ENCODE data around the gene NGEF. TPM values are rescaled to one million over a fixed set of nuclear protein-coding genes. Genes with fewer than 3 reads are reported as not detected.

NGEF gene
- total and polyA plus RNA-seq, 9 of the 15 experiments (the other 6 are each of a cell fraction or from before 2014, with no cell fraction given): 0.07 to 0.17 (median 0.09) TPM; not detected in 6

GRCh38 chr2:232875256-232876121, 137.6 kb downstream of the NGEF start:
- H3K4me1 ChIP-seq (replicated peaks in 1 of 2; ENCODE audit: control insufficient read depth in 2 of 2, insufficient read depth in 2 of 2, low read length in 2 of 2): peaks cover 2 to 17% of the 10 kb centered on the region in 2 experiments; a peak in 3 of 5 replicates
- ATAC-seq (no peak), FAIRE-seq (no peak), DNase-seq (ENCODE audit: extremely low read depth in 1 of 4, low spot score in 3 of 4) (no peak)
- in situ Hi-C loops (cut with MboI): no loop called here
- 73% methylated on average over 5 of the region's 37 CpGs for WGBS (ENCODE audit: insufficient coverage, low coverage, missing lambda C conversion rate)
- no peak overlapping the region for H3K9ac ChIP-seq (ENCODE audit: insufficient read depth in 1 of 2, low read depth in 2 of 2, low read length in 2 of 2)
- no peaks in the 10 kb centered on the region for H3K36me3 ChIP-seq (ENCODE audit: control insufficient read depth, insufficient read depth, low read length)
- H3K27me3 ChIP-seq (ENCODE audit: control insufficient read depth in 2 of 2, insufficient read depth in 2 of 2, low read length in 2 of 2): no peaks in the 10 kb centered on the region
- H3K79me2 ChIP-seq (ENCODE audit: control insufficient read depth, insufficient read depth, low read length): no peaks in the 10 kb centered on the region
- no peaks in the 10 kb centered on the region for H3K9me3 ChIP-seq (replicated peaks; ENCODE audit: control insufficient read depth, insufficient read depth, low read depth, low read length)
- no peak overlapping the region for H3K27ac ChIP-seq (ENCODE audit: extremely low read depth, low read depth, low read length)
- H4K20me1 ChIP-seq (replicated peaks; ENCODE audit: control insufficient read depth, insufficient read depth, low read length): no peaks in the 10 kb centered on the region
- H3K4me2 ChIP-seq (ENCODE audit: insufficient read depth, low read length): no peak overlapping the region
- BruUV-seq (replicated peaks): no TSS peak
- H2AFZ ChIP-seq (ENCODE audit: low read depth, low read length): no peak overlapping the region
- H3K9me1 ChIP-seq (ENCODE audit: control insufficient read depth, insufficient read depth, low read length): no peaks in the 10 kb centered on the region
- intact Hi-C loops (cut with micrococcal nuclease): no loop called here
- ChIA-PET CTCF (ENCODE audit: low intra/inter-chr PET ratio) (no interaction called here), POLR2A (no interaction called here)
- TF ChIP-seq RFX1 (IDR thresholded peaks at IDR 0.05) (no peak), ZBTB7A (IDR thresholded peaks at IDR 0.05; ENCODE audit: borderline replicate concordance, control insufficient read depth, low read depth, low read length) (no peak), NR1H2 (CRISPR knock-in tag; IDR thresholded peaks at IDR 0.05) (no peak), SNRNP70 (optimal IDR thresholded peaks at IDR 0.05; ENCODE audit: low read depth, low read length) (no peak), ZNF655 (CRISPR knock-in tag; IDR thresholded peaks at IDR 0.05) (no peak)
- H3K4me3 ChIP-seq: no peak overlapping the region

Data from K562 (cell line).